WTC11 (cell line): ENCODE data around the gene RAB11B. TPM values are rescaled to one million over a fixed set of nuclear protein-coding genes. Genes with fewer than 3 reads are reported as not detected.

ENCODE experiments used
- ATAC-seq: fragments of 200-7000 bp; cut with Tn5 transposase; 2 replicates; pipeline ENCODE4 v1.10.0; 2021; ENCODE audit warnings: mild to moderate bottlenecking, moderate library complexity
- CTCF ChIA-PET: fragments of 300-600 bp; sonication (Branson Sonifier 250); formaldehyde crosslinking; loops from one replicate; lab custom pipeline; 2021; ENCODE audit warnings: antibody characterized with exemption; lab: Charles Lee
- POLR2A ChIA-PET: fragments of 350-600 bp; sonication (Branson Sonifier 250); formaldehyde crosslinking; loops from one replicate; lab custom pipeline; 2021; ENCODE audit warnings: antibody characterized with exemption; lab: Charles Lee
- DNase-seq: peaks from one replicate; pipeline ENCODE4 v3.0.0; 2021; ENCODE audit warnings: low spot score
- H3K27ac Mint-ChIP-seq: 2 replicates; pipeline ENCODE4 v1.8.0; 2021; ENCODE audit warnings: mixed read lengths
- H3K27me3 Mint-ChIP-seq: 2 replicates; pipeline ENCODE4 v1.8.0; 2021; ENCODE audit warnings: low read depth, mild to moderate bottlenecking, moderate library complexity, mixed read lengths
- H3K36me3 Mint-ChIP-seq: 2 replicates; pipeline ENCODE4 v1.8.0; 2021; ENCODE audit warnings: mixed read lengths
- H3K4me1 Mint-ChIP-seq: 2 replicates; pipeline ENCODE4 v1.8.0; 2022; ENCODE audit warnings: mixed read lengths
- H3K4me3 Mint-ChIP-seq: 2 replicates; pipeline ENCODE4 v1.8.0; 2021; ENCODE audit warnings: mild to moderate bottlenecking, moderate library complexity, mixed read lengths
- H3K9me3 Mint-ChIP-seq: 2 replicates; pipeline ENCODE4 v1.8.0; 2021; ENCODE audit warnings: mixed read lengths
- ATF1 ChIP-seq: sonication (generic); formaldehyde crosslinking; IDR thresholded peaks from 2 replicates; pipeline ENCODE4 v1.8.1; 2023; ENCODE audit warnings: mild to moderate bottlenecking, moderate library complexity, missing genetic modification reagents
- CDX4 ChIP-seq: fragments of 250-450 bp; sonication (Bioruptor Pico); IDR thresholded peaks from 2 replicates; pipeline ENCODE4 v1.9.0; 2021; ENCODE audit warnings: moderate library complexity, mild to moderate bottlenecking, inconsistent platforms, borderline replicate concordance
- CREM ChIP-seq: sonication (generic); formaldehyde crosslinking; IDR thresholded peaks from 2 replicates; pipeline ENCODE4 v1.8.1; 2022; ENCODE audit warnings: mild to moderate bottlenecking, missing genetic modification reagents, moderate library complexity
- CTCF ChIP-seq: fragments of 200-600 bp; IDR thresholded peaks from 2 replicates; pipeline ENCODE4 v1.8.0; 2022; ENCODE audit warnings: antibody characterized with exemption
- FOXP4 ChIP-seq: sonication (generic); formaldehyde crosslinking; IDR thresholded peaks from 2 replicates; pipeline ENCODE4 v1.8.0; 2022; ENCODE audit warnings: mild to moderate bottlenecking, missing genetic modification reagents
- GTF2I ChIP-seq: fragments of 250-450 bp; sonication (Bioruptor Pico); conservative IDR thresholded peaks from 2 replicates; pipeline ENCODE4 v1.4.0; 2021; ENCODE audit warnings: mild to moderate bottlenecking
- HMGXB4 ChIP-seq: sonication (generic); formaldehyde crosslinking; IDR thresholded peaks from 2 replicates; pipeline ENCODE4 v1.8.1; 2023; ENCODE audit warnings: mild to moderate bottlenecking, moderate library complexity, missing genetic modification reagents
- IRF2 ChIP-seq: sonication (generic); formaldehyde crosslinking; IDR thresholded peaks from 2 replicates; pipeline ENCODE4 v1.8.0; 2022; ENCODE audit warnings: low read depth, missing genetic modification reagents, borderline replicate concordance
- MXD4 ChIP-seq: fragments of 250-450 bp; sonication (Bioruptor Pico); IDR thresholded peaks from 2 replicates; pipeline ENCODE4 v1.8.0; 2021; ENCODE audit warnings: mild to moderate bottlenecking, moderate library complexity, borderline replicate concordance
- NR2C2 ChIP-seq: sonication (generic); formaldehyde crosslinking; IDR thresholded peaks from 2 replicates; pipeline ENCODE4 v1.8.0; 2022; ENCODE audit warnings: mild to moderate bottlenecking, missing genetic modification reagents
- RELA ChIP-seq: sonication (generic); formaldehyde crosslinking; IDR thresholded peaks from 2 replicates; pipeline ENCODE4 v1.8.1; 2022; ENCODE audit warnings: missing genetic modification reagents, mild to moderate bottlenecking, borderline replicate concordance
- TEAD4 ChIP-seq: sonication (generic); formaldehyde crosslinking; IDR thresholded peaks from 2 replicates; pipeline ENCODE4 v1.8.0; 2022; ENCODE audit warnings: mild to moderate bottlenecking, missing genetic modification reagents
- TP53 ChIP-seq: sonication (generic); formaldehyde crosslinking; IDR thresholded peaks from 2 replicates; pipeline ENCODE4 v1.8.1; 2023; ENCODE audit warnings: mild to moderate bottlenecking, missing genetic modification reagents
- ZNF121 ChIP-seq: sonication (generic); formaldehyde crosslinking; IDR thresholded peaks from 2 replicates; pipeline ENCODE4 v1.8.0; 2023; ENCODE audit warnings: missing genetic modification reagents
- ZNF138 ChIP-seq: sonication (generic); formaldehyde crosslinking; conservative IDR thresholded peaks from 2 replicates; pipeline ENCODE4 v1.8.1; 2022; ENCODE audit warnings: mild to moderate bottlenecking, moderate library complexity, missing genetic modification reagents
- ZNF232 ChIP-seq: sonication (generic); formaldehyde crosslinking; IDR thresholded peaks from 2 replicates; pipeline ENCODE4 v1.8.0; 2022; ENCODE audit warnings: mild to moderate bottlenecking, missing genetic modification reagents
- ZNF263 ChIP-seq: sonication (generic); formaldehyde crosslinking; IDR thresholded peaks from 2 replicates; pipeline ENCODE4 v1.8.1; 2022; ENCODE audit warnings: low read depth, mild to moderate bottlenecking, moderate library complexity, missing genetic modification reagents
- ZNF425 ChIP-seq: fragments of 250-450 bp; sonication (Bioruptor Pico); conservative IDR thresholded peaks from 2 replicates; pipeline ENCODE4 v1.9.0; 2021; ENCODE audit warnings: mild to moderate bottlenecking
- total RNA-seq: library from RNA; stranded (reverse); gene quantifications from 3 replicates; pipeline ENCODE4 v1.2.3, GENCODE V29; 2021

RAB11B gene
- total RNA-seq, 1 experiment from 2014 or later: 108 TPM

- TF ChIP-seq FOXP4 (CRISPR knock-in tag) (no peak), ZNF121 (CRISPR knock-in tag) (no peak), IRF2 (no peak), ZNF138 (CRISPR knock-in tag) (no peak), NR2C2 (CRISPR knock-in tag) (no peak), ZNF263 (CRISPR knock-in tag) (no peak), ZNF232 (CRISPR knock-in tag) (no peak)
These were observed 9.6 kb downstream of the RAB11B start (continued) for GRCh38 chr19:8399681-8400188.

- Mint-ChIP-seq H3K36me3 (peaks cover 14% of the 10 kb centered on the region), H3K4me1 (peaks cover 5% of the 10 kb centered on the region), H3K4me3 (no peak overlapping the region), H3K27me3 (no peaks in the 10 kb centered on the region), H3K27ac (no peak overlapping the region), H3K9me3 (no peaks in the 10 kb centered on the region)
- no peak for ATAC-seq
- DNase-seq: no peak
- ChIA-PET POLR2A (no interaction called here), CTCF (interaction anchor here (0.9 kb wide), 1 partner anchor 54 kb away, joined by 3 read pairs; no protein-coding TSS in a partner anchor)
- TF ChIP-seq ZNF232 (CRISPR knock-in tag): no peak
These were observed 11.8 kb downstream of the RAB11B start for GRCh38 chr19:8401981-8402411.

GRCh38 chr19:8403098-8403819 is 13.1 kb downstream of the RAB11B start:
- no peak for TF ChIP-seq CDX4
- TF ChIP-seq RELA (CRISPR knock-in tag): no peak
- TF ChIP-seq ZNF425 (CRISPR knock-in tag): no peak
- no peak for TF ChIP-seq TP53 (CRISPR knock-in tag)
- no peak for TF ChIP-seq HMGXB4 (CRISPR knock-in tag)
- no peak for TF ChIP-seq ATF1
- TF ChIP-seq GTF2I: no peak
- TF ChIP-seq CTCF: no peak
- no peak for TF ChIP-seq MXD4
- TF ChIP-seq TEAD4 (CRISPR knock-in tag): no peak
- no peak for TF ChIP-seq CREM (CRISPR knock-in tag)
- ChIA-PET POLR2A (no interaction called here), CTCF (interaction anchor here (0.5 kb wide), 1 partner anchor 17 kb away, joined by 3 read pairs; no protein-coding TSS in a partner anchor)
- no peaks in the 10 kb centered on the region for H3K4me1 Mint-ChIP-seq
- ATAC-seq (no peak), DNase-seq (no peak)
- H3K27me3 Mint-ChIP-seq: no peaks in the 10 kb centered on the region
- no peak overlapping the region for H3K4me3 Mint-ChIP-seq
- no peaks in the 10 kb centered on the region for H3K9me3 Mint-ChIP-seq
- H3K27ac Mint-ChIP-seq: no peak overlapping the region
- peaks cover 14% of the 10 kb centered on the region for H3K36me3 Mint-ChIP-seq
